Measurements from ENCODE around the gene CCDC171.

The CCDC171 gene

DNA sequence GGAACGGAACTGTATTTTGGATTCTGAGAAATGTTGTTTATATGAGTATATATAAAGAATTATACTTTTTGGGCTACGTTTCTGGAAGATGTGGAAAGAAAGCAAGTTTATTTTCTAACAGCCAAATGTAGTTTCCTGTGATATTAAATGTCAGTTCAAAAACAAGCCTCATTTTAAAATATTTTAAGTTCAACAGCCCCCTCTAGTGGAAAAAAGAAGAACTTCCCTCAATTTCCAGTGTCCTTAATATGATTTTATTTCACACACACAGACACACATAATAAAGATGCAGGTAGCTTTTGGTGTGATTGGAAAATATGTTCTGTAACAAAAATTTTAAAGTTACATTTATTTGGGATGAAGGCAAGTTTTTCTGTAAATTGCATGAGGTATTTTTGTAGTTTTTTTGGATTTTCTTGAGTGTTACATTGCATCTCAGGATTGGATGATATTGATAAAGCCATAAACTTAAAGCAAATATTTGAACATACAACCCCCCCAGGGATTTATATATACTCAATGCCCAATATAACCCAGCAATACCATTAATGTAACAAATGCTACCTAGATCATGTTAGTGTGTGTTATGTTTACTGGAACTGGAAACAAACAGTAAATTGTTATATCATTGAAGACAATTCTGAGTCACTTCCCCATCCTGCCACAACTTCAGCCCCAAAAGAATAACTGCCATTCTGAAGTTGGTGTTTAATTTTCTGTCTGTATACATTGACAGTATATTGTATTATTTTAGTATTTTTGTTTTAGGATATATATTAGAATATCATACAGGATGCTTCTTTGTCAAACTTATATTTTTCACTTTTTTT is 54.0 kb downstream of the CCDC171 start:
- no peak for DNase-seq (ENCODE audit: insufficient read length, low spot score)
- peak; percentile 56 for FAIRE-seq
- TF ChIP-seq, protein P1, sequence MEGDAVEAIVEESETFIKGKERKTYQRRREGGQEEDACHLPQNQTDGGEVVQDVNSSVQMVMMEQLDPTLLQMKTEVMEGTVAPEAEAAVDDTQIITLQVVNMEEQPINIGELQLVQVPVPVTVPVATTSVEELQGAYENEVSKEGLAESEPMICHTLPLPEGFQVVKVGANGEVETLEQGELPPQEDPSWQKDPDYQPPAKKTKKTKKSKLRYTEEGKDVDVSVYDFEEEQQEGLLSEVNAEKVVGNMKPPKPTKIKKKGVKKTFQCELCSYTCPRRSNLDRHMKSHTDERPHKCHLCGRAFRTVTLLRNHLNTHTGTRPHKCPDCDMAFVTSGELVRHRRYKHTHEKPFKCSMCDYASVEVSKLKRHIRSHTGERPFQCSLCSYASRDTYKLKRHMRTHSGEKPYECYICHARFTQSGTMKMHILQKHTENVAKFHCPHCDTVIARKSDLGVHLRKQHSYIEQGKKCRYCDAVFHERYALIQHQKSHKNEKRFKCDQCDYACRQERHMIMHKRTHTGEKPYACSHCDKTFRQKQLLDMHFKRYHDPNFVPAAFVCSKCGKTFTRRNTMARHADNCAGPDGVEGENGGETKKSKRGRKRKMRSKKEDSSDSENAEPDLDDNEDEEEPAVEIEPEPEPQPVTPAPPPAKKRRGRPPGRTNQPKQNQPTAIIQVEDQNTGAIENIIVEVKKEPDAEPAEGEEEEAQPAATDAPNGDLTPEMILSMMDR (IDR thresholded peaks at IDR 0.05; ENCODE audit: insufficient read depth, missing control alignments), result peak; percentile 61

DNA sequence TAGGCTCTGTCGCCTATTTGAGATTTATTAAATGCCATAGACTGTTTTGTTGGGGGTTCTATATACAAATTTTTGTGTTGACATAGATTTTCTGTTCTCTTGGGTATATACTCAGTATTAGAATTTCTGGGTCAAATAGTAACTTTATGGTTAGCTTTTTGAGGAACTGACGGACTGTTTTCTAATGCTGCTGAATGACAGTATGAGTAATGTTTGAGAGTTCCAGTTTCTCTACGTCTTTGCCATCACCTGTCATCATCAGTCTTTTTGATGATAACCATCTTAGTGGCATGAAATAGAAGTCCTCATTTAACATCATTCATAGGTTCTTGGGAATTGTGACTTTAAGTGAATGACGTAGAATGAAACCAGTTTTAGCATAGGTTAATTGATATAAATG is 60.1 kb downstream of the CCDC171 start:
- DNase-seq (ENCODE audit: insufficient read length, low spot score) (no peak), FAIRE-seq (no peak)
- TF ChIP-seq, protein P1 (IDR thresholded peaks at IDR 0.05; ENCODE audit: insufficient read depth, missing control alignments), result no peak

DNA sequence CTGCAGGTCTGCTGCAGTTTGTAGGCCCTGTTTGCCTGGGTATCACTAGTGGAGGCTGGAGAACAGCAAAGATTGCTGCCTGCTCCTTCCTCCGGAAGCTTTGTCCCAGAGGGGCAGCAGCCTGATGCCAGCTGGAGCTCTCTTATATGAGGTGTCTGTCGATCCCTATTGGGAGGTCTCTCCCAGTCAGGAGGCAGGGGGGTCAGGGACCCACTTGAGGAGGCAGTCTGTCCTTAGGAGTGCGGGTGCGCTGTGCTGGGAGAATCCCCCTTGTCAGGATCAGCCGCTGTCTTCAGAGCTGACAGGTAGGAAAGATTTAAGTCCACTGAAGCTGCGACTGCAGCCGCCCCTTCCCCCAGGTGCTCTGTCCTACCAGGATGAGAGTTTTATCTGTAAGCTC is 64.9 kb downstream of the CCDC171 start:
- DNase-seq (ENCODE audit: insufficient read length, low spot score), result no peak
- TF ChIP-seq, protein P1 (IDR thresholded peaks at IDR 0.05; ENCODE audit: insufficient read depth, missing control alignments), result no peak
- FAIRE-seq, result no peak

DNA sequence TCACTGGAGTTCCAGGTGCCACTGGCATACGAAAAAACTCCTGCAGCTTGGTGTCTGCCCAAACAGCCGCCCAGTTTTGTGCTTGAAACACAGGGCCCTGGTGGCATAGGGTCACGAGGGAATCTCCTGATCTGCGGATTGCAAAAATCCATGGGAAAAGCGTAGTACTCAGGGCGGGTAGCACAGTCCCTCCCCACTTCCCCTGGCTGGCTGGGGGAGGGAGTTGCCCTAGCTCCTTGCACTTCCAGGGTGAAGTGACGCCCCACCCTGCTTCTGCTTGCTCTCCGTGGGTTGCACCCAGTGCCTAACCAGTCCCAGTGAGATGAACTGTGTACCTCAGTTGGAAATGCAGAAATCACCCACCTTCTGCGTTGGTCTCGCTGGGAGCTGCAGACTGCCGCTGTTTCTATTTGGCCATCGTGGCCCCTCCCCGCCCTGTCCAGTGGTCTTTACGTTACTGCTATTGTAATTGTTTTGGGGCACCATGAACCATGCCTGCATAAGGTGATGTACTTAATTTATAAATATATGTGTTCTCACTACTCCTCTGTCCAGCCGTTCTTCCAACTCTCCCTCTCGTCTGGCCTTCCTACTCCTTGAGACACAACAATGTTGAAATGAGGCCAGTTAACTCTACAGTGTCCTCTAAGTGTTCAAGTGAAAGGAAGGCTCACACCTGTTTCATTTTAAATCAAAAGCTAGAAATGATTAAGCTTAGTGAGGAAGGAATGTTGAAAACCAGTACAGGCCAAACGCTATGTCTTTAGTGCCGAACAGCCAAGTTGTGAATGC is 65.9 kb downstream of the CCDC171 start:
- TF ChIP-seq, protein P1 (IDR thresholded peaks at IDR 0.05; ENCODE audit: insufficient read depth, missing control alignments), result no peak
- DNase-seq (ENCODE audit: insufficient read length, low spot score), result no peak
- no peak for FAIRE-seq

DNA sequence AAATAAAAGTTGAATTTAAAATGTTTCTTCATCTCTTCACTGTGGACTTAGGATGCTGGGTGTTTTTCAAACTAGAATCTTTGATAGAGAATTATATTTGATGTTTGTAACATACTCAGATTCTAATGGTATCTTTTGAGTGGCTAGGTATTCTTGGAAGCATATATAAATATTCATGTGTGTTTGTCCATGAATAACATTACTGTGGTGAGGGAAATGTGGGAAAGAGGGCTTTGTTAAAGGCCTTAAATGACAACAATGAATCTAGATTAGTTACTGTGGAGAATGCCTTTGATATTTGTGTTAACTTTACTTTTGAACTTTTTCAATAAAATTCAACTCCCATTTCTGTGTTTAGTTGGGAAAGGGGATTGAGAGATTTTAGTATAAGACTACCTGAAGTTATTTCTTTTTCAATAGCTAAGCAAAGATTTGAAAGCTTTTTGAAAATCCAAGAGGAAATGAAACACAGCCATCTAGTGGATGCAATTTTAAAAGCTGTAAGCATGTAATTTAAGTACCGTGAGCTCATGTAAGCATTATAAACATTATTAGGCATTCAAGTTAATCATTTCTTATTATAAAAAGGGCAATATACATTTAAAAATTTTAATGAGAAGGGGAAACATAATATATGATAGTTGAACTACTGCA is 69.6 kb downstream of the CCDC171 start:
- TF ChIP-seq, protein P1 (IDR thresholded peaks at IDR 0.05; ENCODE audit: insufficient read depth, missing control alignments), result peak; percentile 39
- DNase-seq (ENCODE audit: insufficient read length, low spot score) (no peak), FAIRE-seq (no peak)

DNA sequence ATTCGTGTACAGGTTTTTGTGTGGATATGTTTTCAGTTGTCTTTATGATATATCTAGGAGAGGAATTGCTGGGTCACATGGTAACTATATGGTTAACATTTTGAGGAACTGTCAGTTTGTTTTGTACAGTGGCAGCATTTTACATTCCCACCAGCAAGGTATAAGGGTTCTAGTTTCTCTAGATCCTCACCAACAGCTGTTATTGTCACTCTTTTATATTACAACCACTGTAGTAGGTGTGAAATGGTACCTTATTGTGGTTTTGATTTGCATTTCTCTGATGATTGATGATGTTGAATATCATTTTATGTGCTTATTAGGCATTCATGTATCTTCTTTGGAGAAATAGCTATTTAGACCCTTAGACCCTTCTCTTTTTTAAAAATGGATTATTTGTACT is 82.9 kb downstream of the CCDC171 start:
- TF ChIP-seq, protein P1 (IDR thresholded peaks at IDR 0.05; ENCODE audit: insufficient read depth, missing control alignments), result no peak
- no peak for FAIRE-seq
- no peak for DNase-seq (ENCODE audit: insufficient read length, low spot score)
